SK-N-SH (cell line): ENCODE measurements around the gene WASF2.

ENCODE experiments used
- CTCF ChIP-seq: fragments of 200-600 bp; sonication (generic); IDR thresholded peaks from 2 replicates; pipeline ENCODE4 v1.6.1; 2017; ENCODE audit warnings: antibody characterized with exemption, mild to moderate bottlenecking, moderate library complexity
- EP300 ChIP-seq, 2 experiments: IDR thresholded peaks; 2 replicates each; pipeline versions ENCODE4 v1.4.0 to v1.6.1; 2012; ENCODE audit warnings: borderline replicate concordance in 1 of 2, low read depth in 1 of 2, low read length in 1 of 2
- JUND ChIP-seq: IDR thresholded peaks from 2 replicates; pipeline ENCODE4 v1.4.0; 2012
- NRF1 ChIP-seq: IDR thresholded peaks from 2 replicates; pipeline ENCODE4 v1.6.1; 2012; ENCODE audit warnings: low read depth, mild to moderate bottlenecking, low read length
- RAD21 ChIP-seq: IDR thresholded peaks from 2 replicates; pipeline ENCODE4 v1.6.1; 2012; ENCODE audit warnings: mild to moderate bottlenecking, low read length

DNA sequence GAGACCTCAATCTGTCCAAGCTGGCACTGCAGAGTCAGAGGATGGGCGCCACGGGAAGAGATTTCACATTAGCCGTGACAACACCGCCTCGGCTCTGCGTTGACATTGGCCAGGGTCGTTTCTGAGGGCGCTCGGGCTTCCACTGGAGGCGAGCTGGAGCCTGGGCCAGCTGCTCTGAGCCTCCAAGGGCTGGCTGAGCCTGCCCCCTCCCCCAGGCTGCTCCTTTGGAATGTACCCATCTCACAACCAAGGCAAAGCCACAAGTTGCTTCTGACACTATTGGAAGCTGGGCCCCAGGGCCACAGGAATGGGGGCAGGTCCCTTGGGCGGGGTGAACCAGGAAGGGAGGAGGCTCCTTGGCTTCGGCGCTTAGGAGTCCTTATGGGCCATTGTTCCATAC lies 84.9 kb downstream of the WASF2 start:
- TF ChIP-seq JUND (no peak), NRF1 (no peak), EP300 (IDR thresholded peaks at IDR 0.05; ENCODE audit: borderline replicate concordance in 1 of 2, low read depth in 1 of 2, low read length in 1 of 2) (no peak), CTCF (no peak), RAD21 (no peak)
